Left kidney (tissue), 2 donors: ENCODE results near the gene FSD1L. TPM values are rescaled to one million over a fixed set of nuclear protein-coding genes. Genes with fewer than 3 reads are reported as not detected.

Experiments used
- DNase-seq: peaks from one replicate; pipeline ENCODE4 v3.0.0-alpha.2; 2013
- polyA plus RNA-seq: library from polyadenylated mRNA; unstranded; fragments of 120-200 nt; gene quantifications from one replicate; pipeline ENCODE4 v1.2.1, GENCODE V29; 2013; ENCODE audit not compliant: insufficient read length

The FSD1L gene
- polyA plus RNA-seq, 1 donor: 11.4 TPM

GRCh38 chr9:105435453-105435852 is 12.4 kb upstream of the FSD1L start:
- DNase-seq: no peak

DNA sequence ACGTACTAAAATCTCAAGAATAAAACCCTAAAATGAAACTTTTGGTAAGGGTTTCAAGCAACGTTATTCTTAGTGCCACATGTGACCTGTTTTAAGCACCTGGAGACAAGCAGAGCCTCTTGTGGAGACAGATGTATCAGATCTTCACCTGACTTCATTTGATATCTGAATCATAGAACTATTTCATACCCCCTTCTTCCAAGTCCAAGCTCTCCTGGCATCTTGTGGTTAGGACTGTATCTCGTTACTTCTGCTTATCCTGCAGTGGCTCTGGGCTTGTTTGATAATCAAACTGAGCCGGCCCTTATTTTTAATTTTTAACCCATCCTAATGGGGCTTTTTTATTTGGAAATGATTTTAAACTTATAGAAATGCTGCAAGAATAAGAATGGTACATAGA is 11.1 kb upstream of the FSD1L start:
- DNase-seq: no peak

GRCh38 chr9:105437704-105438103 is 10.1 kb upstream of the FSD1L start:
- DNase-seq: no peak

- peak; percentile 73 for DNase-seq
Observed at GRCh38 chr9:105438141-105438806, 9.6 kb upstream of the FSD1L start.

GRCh38 chr9:105439428-105439827 is 8.4 kb upstream of the FSD1L start:
- no peak for DNase-seq

DNA sequence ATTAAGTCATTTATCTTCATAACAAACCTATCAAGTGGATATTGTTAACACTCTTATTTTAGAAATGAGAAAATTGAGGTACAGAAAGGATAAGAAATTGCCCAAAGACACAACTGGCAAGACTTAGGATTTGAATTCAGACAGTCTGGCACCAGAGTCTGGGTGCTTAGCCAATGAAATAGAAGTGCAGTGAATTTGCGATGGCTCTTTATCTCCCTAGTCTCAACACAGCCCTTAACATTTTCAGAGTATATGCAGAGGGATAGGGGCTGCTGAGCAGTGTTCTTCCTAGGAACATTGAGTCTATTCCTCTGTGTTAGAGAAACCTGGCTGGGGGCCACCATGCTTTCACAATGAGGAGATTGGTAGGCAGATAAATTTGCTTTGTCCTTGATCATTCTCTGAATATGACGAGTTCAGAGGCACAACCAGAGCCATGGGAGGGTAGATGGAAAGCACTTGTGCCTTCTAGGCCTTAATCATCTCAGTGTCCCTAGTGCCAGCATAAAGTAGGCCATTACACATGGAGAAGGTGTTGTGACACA is 6.1 kb upstream of the FSD1L start:
- DNase-seq: no peak

DNA sequence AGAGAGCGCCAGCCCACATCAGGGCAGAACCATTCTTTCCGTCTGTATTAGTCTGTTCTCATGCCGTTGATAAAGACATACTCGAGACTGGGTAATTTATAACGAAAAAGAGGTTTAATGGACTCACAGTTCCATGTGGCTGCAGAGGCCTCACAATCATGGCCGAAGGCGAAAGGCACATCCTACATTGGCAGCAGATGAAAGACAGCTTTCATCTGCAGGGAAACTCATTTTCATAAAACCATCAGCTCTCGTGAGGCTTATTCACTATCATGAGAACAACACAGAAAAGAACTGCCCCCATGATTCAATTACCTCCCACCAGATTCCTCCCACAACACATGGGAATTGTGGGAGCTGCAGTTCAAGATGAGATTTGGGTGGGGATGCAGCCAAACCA is 4.7 kb upstream of the FSD1L start:
- no peak for DNase-seq

- DNase-seq: no peak
Observed at GRCh38 chr9:105444130-105444529, 3.7 kb upstream of the FSD1L start.

DNA sequence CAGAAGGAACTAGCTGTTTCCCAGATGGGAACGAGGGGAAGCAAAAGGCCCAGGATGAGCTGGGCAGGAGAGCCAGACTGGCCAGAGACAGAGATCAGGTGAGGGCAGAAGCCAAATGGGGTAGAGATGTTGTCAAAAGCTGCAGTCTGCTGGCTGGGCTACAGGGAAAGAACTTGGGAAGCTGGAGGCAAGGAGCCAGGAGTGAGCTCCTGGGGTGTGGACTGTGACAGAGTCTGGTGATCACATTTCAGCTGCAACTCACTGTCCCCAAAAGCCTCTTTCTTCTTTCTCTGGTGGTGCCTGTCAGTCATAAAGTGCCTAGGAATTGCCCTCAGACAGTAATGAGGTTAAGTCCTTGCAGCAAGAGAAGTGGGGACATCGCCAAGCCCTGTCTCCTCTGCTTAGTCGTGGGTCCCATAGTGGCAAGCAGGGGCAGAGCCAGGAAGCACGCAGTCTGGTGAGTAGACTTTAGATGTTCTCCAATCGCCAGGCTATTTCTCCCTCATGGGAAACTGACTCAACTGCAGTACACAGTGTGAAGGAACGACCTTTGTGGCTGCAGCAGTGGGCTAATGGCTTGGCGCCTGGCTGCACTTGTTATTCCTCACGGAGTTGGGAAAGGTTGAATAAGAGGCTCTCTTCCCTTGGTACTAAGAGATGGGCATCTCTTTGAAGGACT is 2.5 kb upstream of the FSD1L start:
- no peak for DNase-seq

DNA sequence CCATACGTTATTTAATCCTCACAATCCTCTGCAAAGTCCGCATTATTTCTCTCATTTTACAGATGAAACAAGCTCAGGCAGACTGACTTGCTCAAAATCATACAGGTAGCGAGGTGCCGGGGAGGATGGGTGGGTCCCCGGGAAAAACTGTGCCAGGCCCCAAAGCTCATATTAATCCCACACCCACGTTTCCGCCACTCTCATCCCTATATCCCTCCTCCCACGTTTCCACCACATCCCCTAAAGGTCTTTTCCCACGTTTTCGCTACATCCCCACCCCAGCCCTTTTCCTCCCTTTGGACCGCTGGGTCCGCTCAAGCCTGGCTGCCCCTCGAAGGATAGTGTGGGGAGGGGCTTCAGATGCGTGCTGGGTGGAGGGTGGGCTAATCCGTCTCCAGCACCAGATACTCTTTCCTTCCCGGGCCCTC is 434 bp upstream of the FSD1L start:
- no peak for DNase-seq

DNA sequence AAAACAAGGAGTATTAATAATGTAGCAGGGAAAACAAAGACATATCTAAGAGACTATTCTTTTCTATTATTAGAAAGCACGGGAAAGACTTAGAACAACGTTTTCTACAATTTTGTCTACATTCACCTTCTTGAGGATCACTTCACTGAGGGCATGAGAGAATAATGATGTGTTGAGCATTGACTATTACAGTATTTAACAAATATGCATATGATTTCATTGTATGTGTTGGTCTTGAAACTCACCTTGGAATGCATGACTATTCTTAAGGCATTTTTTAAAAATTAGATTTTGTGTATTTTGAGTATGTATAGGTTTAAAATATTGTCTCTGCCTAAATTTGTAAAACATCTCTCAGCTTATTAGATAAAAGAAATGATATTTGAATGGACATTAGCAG is 1.2 kb downstream of the FSD1L start:
- DNase-seq: no peak

- no peak for DNase-seq
Observed at GRCh38 chr9:105452185-105452584, 4.4 kb downstream of the FSD1L start.

DNA sequence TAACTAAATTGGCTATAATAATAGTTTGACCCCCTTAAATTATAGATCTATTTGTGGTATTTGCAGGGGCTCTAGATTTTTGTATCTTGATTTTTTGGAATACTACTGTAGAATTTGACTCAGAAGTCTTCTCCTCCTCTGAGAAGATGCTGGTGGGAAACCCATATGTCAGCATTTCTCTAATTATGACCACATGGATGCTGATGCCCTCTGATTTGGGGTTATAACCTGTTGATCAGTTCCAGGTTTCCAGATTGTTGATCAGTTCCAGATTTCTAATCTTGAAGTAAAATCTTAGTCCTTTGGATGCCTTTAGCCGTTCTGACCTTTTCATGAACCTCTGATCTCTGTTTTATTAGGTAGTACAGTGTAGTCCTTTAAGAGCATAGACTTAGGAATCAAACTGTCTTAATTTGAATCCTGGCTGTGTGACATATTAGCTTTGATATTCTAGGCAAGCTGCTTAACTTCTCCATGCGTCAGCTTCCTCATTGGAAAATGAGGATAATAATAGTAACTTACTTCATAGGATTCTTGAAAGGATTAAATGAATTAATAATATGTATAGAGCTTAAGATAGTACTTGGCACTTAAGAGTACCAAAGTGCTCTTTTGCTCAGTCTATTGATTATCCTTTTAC is 8.1 kb downstream of the FSD1L start:
- DNase-seq: no peak

DNA sequence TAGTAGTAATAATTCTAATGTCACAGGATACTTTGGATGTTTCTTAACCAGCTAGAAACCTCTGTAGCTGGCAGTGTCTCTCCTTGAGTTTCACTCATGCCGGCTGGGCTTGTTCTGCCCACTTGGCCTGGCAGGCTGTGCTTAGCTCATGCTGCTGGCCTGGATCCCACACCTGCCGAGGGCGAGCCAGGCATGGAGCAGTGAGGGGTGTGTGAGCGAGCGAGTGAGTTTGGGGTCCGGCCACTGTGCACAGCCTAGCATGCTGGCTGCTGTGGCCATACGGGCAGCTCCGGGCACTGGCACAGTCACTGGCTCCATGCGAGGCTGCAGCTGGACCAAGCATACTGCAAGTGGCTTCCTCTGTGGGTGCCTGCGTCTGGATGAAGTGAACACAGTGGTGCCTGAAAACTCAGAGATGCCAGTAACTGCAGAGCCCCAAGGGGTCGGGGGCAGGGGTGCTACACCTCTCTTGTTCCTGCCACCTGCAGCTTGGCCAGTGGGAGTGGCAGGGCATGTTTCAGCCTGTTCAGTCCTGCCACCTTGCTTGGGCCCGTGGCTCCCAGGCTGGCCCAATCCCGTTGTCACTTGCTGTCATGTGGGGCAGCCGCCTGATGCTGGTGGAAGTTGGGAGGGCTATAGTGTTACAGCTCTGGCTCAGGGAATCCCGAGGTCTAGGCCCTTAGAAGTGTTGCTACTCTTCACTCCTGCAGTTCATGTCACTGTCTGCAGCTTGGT is 9.9 kb downstream of the FSD1L start:
- no peak for DNase-seq

DNA sequence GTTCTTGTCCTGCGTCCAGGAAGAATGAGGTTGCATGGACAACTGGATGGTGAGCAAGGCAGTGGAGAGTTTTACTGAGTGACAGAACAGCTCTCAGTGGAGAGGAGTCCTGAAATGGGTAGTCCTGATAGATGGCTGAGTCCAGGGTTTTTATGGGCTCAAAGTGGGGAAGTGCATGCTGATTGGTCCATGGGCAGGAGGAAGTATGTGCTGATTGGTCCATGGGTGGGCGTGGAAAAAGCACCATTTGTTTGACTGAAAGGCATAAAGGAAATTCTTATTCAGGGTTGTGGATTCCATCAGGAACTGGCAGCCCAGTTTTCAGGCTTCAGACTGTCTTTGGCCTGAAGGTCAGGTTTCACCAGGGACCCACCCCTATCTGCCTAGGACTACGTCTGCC is 10.6 kb downstream of the FSD1L start:
- no peak for DNase-seq

DNA sequence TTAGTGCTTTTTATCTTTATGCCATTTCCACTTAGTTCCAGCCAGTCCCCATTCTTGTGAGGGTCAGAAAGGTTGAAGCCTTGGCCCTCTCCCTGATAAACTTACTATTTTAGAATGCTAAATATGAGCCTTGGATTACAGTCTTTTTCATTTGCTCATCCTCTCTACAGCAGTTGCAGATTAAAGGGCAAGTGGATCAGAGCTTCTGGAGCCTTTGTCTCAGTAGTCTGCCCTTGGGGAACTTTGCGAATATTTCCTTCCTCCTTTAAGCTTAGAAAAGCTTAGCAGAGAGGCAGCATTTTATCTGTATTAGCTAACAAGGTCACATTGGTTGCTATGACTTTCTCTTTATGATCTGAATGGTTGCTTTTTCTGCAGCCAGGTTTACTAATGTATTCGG is 11.5 kb downstream of the FSD1L start:
- no peak for DNase-seq

DNA sequence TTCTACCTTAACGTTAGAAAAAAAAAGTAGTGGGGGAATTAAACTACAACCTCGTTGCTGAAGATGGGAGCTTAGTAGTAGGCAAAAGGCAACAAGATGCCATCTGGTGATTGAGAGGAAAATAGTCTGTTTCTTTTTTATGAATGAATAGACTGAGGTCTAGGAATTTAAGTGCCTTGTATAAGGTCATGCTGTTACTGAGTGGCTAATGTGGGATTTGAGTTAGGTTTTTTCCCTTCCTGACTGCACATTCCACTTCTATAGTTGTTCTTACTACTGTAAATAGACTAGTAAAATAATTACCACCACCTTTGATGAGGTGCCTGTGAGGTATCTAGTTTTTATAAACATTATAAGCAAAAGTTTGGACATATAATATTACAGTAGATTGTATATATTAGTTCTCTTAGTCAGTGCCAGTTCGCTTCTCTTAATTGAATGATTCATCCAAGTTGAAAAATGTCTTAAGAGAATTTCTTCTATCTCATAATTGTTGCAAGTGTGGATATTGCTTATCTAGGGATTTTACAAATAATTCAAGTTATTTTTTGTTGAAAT is 19.1 kb downstream of the FSD1L start:
- no peak for DNase-seq

GRCh38 chr9:105468875-105469274 is 21.0 kb downstream of the FSD1L start:
- DNase-seq: no peak

DNA sequence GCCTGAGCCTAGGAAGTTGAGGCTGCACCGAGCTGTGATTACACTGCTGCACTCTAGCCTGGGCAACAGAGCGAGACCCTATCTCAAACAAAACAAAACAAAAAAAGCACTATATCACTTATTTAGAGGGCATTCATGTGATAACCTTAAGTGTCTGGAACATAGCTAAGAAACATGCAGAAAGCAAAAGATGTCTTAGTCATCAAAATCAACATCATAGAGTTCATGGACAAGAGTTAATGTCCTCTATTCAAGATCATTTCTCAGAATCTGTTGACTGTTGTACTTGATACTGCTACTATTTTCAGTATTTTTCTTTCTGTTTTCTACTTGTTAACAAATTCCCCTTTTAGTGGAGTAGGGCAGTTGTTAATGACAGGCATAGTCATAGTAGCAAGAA is 25.4 kb downstream of the FSD1L start:
- no peak for DNase-seq

DNA sequence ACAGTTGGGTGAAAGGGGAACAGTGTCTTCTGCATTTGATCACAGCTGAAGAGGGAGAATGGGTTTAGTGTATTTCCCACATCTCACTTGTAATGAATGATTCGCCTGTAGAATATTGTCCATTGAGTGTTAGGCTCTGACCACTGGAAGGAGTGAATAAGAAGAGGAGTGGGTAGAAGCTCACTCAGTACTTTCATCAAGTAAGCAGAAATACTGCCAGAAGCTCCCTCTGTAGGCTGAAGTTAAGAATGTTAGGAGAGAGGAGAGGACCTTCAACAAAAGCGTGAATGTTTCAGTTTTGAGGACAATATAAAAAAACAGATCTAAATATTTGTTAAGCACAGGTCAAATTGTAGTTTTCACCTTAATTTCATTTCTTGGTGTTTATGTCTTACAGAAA is 27.5 kb downstream of the FSD1L start:
- peak; percentile 18 for DNase-seq

DNA sequence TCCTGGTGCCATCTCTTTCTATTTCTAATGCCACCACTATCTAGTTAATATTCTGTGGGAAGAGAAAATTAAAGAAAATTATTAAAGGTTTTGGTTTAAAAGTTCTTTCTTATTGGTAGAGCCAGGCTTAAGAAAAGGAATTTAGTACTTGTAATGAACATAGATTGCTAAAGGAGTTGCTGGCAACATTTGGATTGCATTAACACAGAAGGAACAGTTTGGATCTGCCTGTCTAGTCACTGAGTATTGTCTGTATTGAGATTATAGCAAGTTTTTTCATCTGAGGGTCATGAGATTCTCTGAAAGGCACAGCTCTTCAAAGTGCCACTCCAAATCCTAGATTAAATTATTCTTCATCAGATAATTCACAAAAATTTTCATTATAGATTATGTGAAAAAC is 32.0 kb downstream of the FSD1L start:
- DNase-seq: no peak

DNA sequence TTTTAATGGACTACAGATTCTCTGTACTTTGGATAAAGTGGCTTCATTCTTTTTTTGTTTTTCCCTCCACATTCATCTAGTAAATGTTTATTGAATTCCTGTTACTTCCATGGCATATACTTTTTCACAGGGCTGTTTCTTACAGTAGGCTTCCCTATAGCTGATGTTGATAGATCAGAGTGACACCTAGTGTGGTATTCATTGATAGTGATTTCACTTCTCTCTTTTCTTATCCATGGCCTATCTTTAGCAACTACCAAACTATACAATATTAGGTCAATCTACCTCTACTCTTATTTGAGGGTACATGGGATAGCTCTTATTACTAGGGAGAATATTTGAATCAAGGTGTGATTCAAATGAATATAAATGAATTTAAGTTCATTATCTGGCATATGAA is 35.8 kb downstream of the FSD1L start:
- DNase-seq: no peak
